Spinal cord (tissue), 10 donors: Measurements from ENCODE around the gene TBATA. TPM values are rescaled to one million over a fixed set of nuclear protein-coding genes. Genes with fewer than 3 reads are reported as not detected.
A peak's percentile ranks its signal among the peaks of the same experiment; 100 is the strongest.

Experiments used
- DNase-seq, 6 donors: peaks; one replicate each; pipeline versions ENCODE4 v3.0.0 to v3.0.0-alpha.2; 2013 to 2015; ENCODE audit warnings: low spot score in 6 of 6, low read depth in 4 of 6
- H3K27ac ChIP-seq: one replicate; pipeline ENCODE4 v1.5.1; 2013; ENCODE audit warnings: low read depth, low read length, control low read depth
- H3K27me3 ChIP-seq: one replicate; pipeline ENCODE4 v1.6.1; 2013; ENCODE audit warnings: low read length; ENCODE audit not compliant: control insufficient read depth, insufficient read depth
- H3K36me3 ChIP-seq: one replicate; pipeline ENCODE4 v1.6.1; 2013; ENCODE audit warnings: low read length; ENCODE audit not compliant: control insufficient read depth, insufficient read depth
- H3K4me1 ChIP-seq: one replicate; pipeline ENCODE4 v1.6.1; 2013; ENCODE audit warnings: low read length; ENCODE audit not compliant: control insufficient read depth, insufficient read depth
- H3K4me3 ChIP-seq: one replicate; pipeline ENCODE4 v1.5.1; 2013; ENCODE audit warnings: low read depth, low read length, control low read depth
- H3K9me3 ChIP-seq: one replicate; pipeline ENCODE4 v1.6.1; 2013; ENCODE audit warnings: low read length; ENCODE audit not compliant: control insufficient read depth, insufficient read depth
- WGBS: methylation state at CpG from one replicate; pipeline ENCODE4 v1.1.5; 2013; ENCODE audit warnings: missing lambda C conversion rate; ENCODE audit not compliant: insufficient coverage; 5-methylcytosine and 5-hydroxymethylcytosine counted together
- polyA plus RNA-seq, 2 donors: library from polyadenylated mRNA; unstranded; fragments of 120-200 nt; gene quantifications; one replicate each; pipeline ENCODE4 v1.2.1, GENCODE V29; 2013; ENCODE audit not compliant: insufficient read length in 2 of 2
- total RNA-seq, 2 donors: library from RNA; depleted of rRNA in 1 of 2; stranded (reverse); fragments of 120-200 nt in 1 of 2; fragments of >200 nt in 1 of 2; gene quantifications; one replicate each; pipeline versions ENCODE4 v1.2.3 to v1.2.4, GENCODE V29; 2013 to 2014
- donor health status: healthy.

The TBATA gene
- total and polyA plus RNA-seq, 4 donors, result not detected

GRCh38 chr10:70747192-70747965 lies 37.8 kb downstream of the TBATA start:
- Histone ChIP-seq H3K36me3 (no peaks in the 10 kb centered on the region), H3K9me3 (no peaks in the 10 kb centered on the region), H3K27me3 (no peaks in the 10 kb centered on the region), H3K4me1 (peaks cover 14% of the 10 kb centered on the region), H3K4me3 (no peak overlapping the region), H3K27ac (no peak overlapping the region)
- no peak for DNase-seq
- 86% methylated on average over 14 of the region's 15 CpGs for WGBS

GRCh38 chr10:70745555-70745954 lies 39.6 kb downstream of the TBATA start:
- H3K9me3 ChIP-seq, result no peaks in the 10 kb centered on the region
- WGBS, result 93% methylated on average over 2 of the region's 2 CpGs
- no peak for DNase-seq
- peaks cover 23% of the 10 kb centered on the region for H3K4me1 ChIP-seq
- H3K27me3 ChIP-seq, result no peaks in the 10 kb centered on the region
- no peak overlapping the region for H3K27ac ChIP-seq
- H3K36me3 ChIP-seq, result no peaks in the 10 kb centered on the region
- H3K4me3 ChIP-seq, result no peak overlapping the region

GRCh38 chr10:70744617-70745143 lies 40.5 kb downstream of the TBATA start:
- Histone ChIP-seq H3K4me3 (no peak overlapping the region), H3K27ac (no peak overlapping the region), H3K9me3 (no peaks in the 10 kb centered on the region), H3K36me3 (no peaks in the 10 kb centered on the region), H3K27me3 (no peaks in the 10 kb centered on the region), H3K4me1 (peaks cover 23% of the 10 kb centered on the region)
- WGBS, result 90% methylated on average over 2 of the region's 6 CpGs
- DNase-seq, result no peak

GRCh38 chr10:70743879-70744278 lies 41.3 kb downstream of the TBATA start:
- no peaks in the 10 kb centered on the region for H3K27me3 ChIP-seq
- no peaks in the 10 kb centered on the region for H3K9me3 ChIP-seq
- no peak overlapping the region for H3K4me3 ChIP-seq
- H3K36me3 ChIP-seq, result no peaks in the 10 kb centered on the region
- H3K4me1 ChIP-seq, result peaks cover 23% of the 10 kb centered on the region
- 87% methylated on average over 11 of the region's 13 CpGs for WGBS
- no peak for DNase-seq
- no peak overlapping the region for H3K27ac ChIP-seq

- peaks cover 28% of the 10 kb centered on the region for H3K4me1 ChIP-seq
- WGBS, result 76% methylated on average over 15 of the region's 17 CpGs
- no peak for DNase-seq
- H3K27me3 ChIP-seq, result no peaks in the 10 kb centered on the region
- no peak overlapping the region for H3K27ac ChIP-seq
- no peaks in the 10 kb centered on the region for H3K36me3 ChIP-seq
- H3K4me3 ChIP-seq, result no peak overlapping the region
- H3K9me3 ChIP-seq, result no peaks in the 10 kb centered on the region
Observed at GRCh38 chr10:70743430-70743788, 41.8 kb downstream of the TBATA start.

- H3K36me3 ChIP-seq, result no peaks in the 10 kb centered on the region
- peak in 5 of 6 donors; percentile 19 to 86 (median 40) for DNase-seq
- peaks cover 28% of the 10 kb centered on the region for H3K4me1 ChIP-seq
- WGBS, result 28% methylated on average over 1 of the region's 8 CpGs
- H3K27ac ChIP-seq, result peak overlapping the region; percentile 36
- no peaks in the 10 kb centered on the region for H3K9me3 ChIP-seq
- no peaks in the 10 kb centered on the region for H3K27me3 ChIP-seq
- H3K4me3 ChIP-seq, result no peak overlapping the region
Observed at GRCh38 chr10:70742537-70743429, 42.4 kb downstream of the TBATA start.

- 92% methylated on average over 8 of the region's 12 CpGs for whole genome bisulfite sequencing
- no peak for DNase-seq
- H3K4me3 ChIP-seq, result no peak overlapping the region
- no peaks in the 10 kb centered on the region for H3K9me3 ChIP-seq
- no peaks in the 10 kb centered on the region for H3K36me3 ChIP-seq
- no peaks in the 10 kb centered on the region for H3K27me3 ChIP-seq
- peaks cover 28% of the 10 kb centered on the region for H3K4me1 ChIP-seq
- H3K27ac ChIP-seq, result no peak overlapping the region
Observed at GRCh38 chr10:70740406-70741288, 44.5 kb downstream of the TBATA start.

- H3K27ac ChIP-seq, result no peak overlapping the region
- DNase-seq, result no peak
- H3K27me3 ChIP-seq, result no peaks in the 10 kb centered on the region
- no peak overlapping the region for H3K4me3 ChIP-seq
- H3K4me1 ChIP-seq, result peaks cover 23% of the 10 kb centered on the region
- 76% methylated on average over 7 of the region's 12 CpGs for WGBS
- H3K9me3 ChIP-seq, result no peaks in the 10 kb centered on the region
- no peaks in the 10 kb centered on the region for H3K36me3 ChIP-seq
Observed at GRCh38 chr10:70738761-70739121, 46.4 kb downstream of the TBATA start.
